Neural progenitor cell (in vitro differentiated cells): ENCODE results near the gene STRA8. TPM values are rescaled to one million over a fixed set of nuclear protein-coding genes. Genes with fewer than 3 reads are reported as not detected.
A peak's percentile ranks its signal among the peaks of the same experiment; 100 is the strongest.

Experiments
- DNase-seq: peaks from one replicate; pipeline ENCODE4 v3.0.0-alpha.2; 2016; ENCODE audit warnings: low spot score
- H2AFZ ChIP-seq: fragments of 200-600 bp; sonication (generic); replicated peaks from 2 replicates; pipeline ENCODE4 v1.6.1; 2016; ENCODE audit warnings: antibody characterized with exemption
- H3F3A ChIP-seq: fragments of 200-600 bp; sonication (generic); 2 replicates; pipeline ENCODE4 v1.6.1; 2016; ENCODE audit warnings: antibody characterized with exemption, low read depth
- H3K27ac ChIP-seq: fragments of 200-600 bp; sonication (generic); 2 replicates; pipeline ENCODE4 v1.5.1; 2016; ENCODE audit warnings: mild to moderate bottlenecking
- H3K27me3 ChIP-seq: fragments of 200-600 bp; sonication (generic); 2 replicates; pipeline ENCODE4 v1.6.1; 2016; ENCODE audit warnings: mild to moderate bottlenecking, moderate library complexity
- H3K36me3 ChIP-seq: fragments of 200-600 bp; sonication (generic); 2 replicates; pipeline ENCODE4 v1.5.1; 2016
- H3K4me1 ChIP-seq: fragments of 200-600 bp; sonication (generic); 2 replicates; pipeline ENCODE4 v1.6.1; 2016; ENCODE audit warnings: mixed run types
- H3K4me2 ChIP-seq: fragments of 200-600 bp; sonication (generic); 2 replicates; pipeline ENCODE4 v1.6.1; 2016
- H3K4me3 ChIP-seq: fragments of 200-600 bp; sonication (generic); 2 replicates; pipeline ENCODE4 v1.5.1; 2016
- H3K79me2 ChIP-seq: fragments of 200-600 bp; sonication (generic); 2 replicates; pipeline ENCODE4 v1.6.1; 2016; ENCODE audit warnings: low read depth
- H3K9ac ChIP-seq: fragments of 200-600 bp; sonication (generic); 2 replicates; pipeline ENCODE4 v1.6.1; 2016
- H3K9me3 ChIP-seq: fragments of 200-600 bp; sonication (generic); 2 replicates; pipeline ENCODE4 v1.5.1; 2016; ENCODE audit warnings: low read depth
- H4K20me1 ChIP-seq: fragments of 200-600 bp; sonication (generic); 2 replicates; pipeline ENCODE4 v1.6.1; 2016; ENCODE audit warnings: low read depth
- H3K27ac Mint-ChIP-seq: 3 replicates; pipeline ENCODE4 v1.8.0; 2021; ENCODE audit warnings: mixed read lengths
- H3K27me3 Mint-ChIP-seq: 2 replicates; pipeline ENCODE4 v1.8.0; 2022; ENCODE audit warnings: low read depth, mild to moderate bottlenecking, inconsistent platforms, moderate library complexity, mixed read lengths; ENCODE audit not compliant: insufficient read depth
- H3K36me3 Mint-ChIP-seq: 3 replicates; pipeline ENCODE4 v1.8.0; 2021; ENCODE audit warnings: mixed read lengths
- H3K4me1 Mint-ChIP-seq: 3 replicates; pipeline ENCODE4 v1.8.0; 2021; ENCODE audit warnings: mixed read lengths
- H3K4me3 Mint-ChIP-seq: 3 replicates; pipeline ENCODE4 v1.8.0; 2021; ENCODE audit warnings: mild to moderate bottlenecking, moderate library complexity, mixed read lengths
- H3K9me3 Mint-ChIP-seq: 3 replicates; pipeline ENCODE4 v1.8.0; 2020; ENCODE audit warnings: mixed read lengths
- CTCF ChIP-seq: fragments of 200-600 bp; sonication (generic); IDR thresholded peaks from 2 replicates; pipeline ENCODE4 v1.5.1; 2017; ENCODE audit warnings: antibody characterized with exemption, mild to moderate bottlenecking
- EZH2 ChIP-seq: fragments of 200-600 bp; sonication (generic); IDR thresholded peaks from 2 replicates; pipeline ENCODE4 v1.6.1; 2017; ENCODE audit warnings: antibody characterized with exemption, mild to moderate bottlenecking, moderate library complexity
- EZH2phosphoT487 ChIP-seq: fragments of 200-600 bp; sonication (generic); IDR thresholded peaks from 2 replicates; pipeline ENCODE4 v1.6.1; 2017; ENCODE audit warnings: antibody characterized with exemption
- total RNA-seq: library from RNA; depleted of rRNA; stranded (reverse); fragments of >200 nt; gene quantifications from 2 replicates; pipeline ENCODE4 v1.2.3, GENCODE V29; 2015; ENCODE audit warnings: low replicate concordance

The STRA8 gene
- total RNA-seq, 1 donor from 2014 or later: not detected

GRCh38 chr7:135258585-135258984 is 24.9 kb downstream of the STRA8 start:
- no peaks in the 10 kb centered on the region for H3K4me1 ChIP-seq
- Mint-ChIP-seq H3K27ac (no peak overlapping the region), H3K9me3 (peaks cover 2% of the 10 kb centered on the region), H3K27me3 (peaks cover 3% of the 10 kb centered on the region), H3K4me3 (no peak overlapping the region), H3K36me3 (no peaks in the 10 kb centered on the region), H3K4me1 (peaks cover 15% of the 10 kb centered on the region)
- H3K4me3 ChIP-seq: no peak overlapping the region
- H3K4me2 ChIP-seq: no peak overlapping the region
- no peaks in the 10 kb centered on the region for H3K79me2 ChIP-seq
- DNase-seq: no peak
- H3K36me3 ChIP-seq: no peaks in the 10 kb centered on the region
- no peak overlapping the region for H2AFZ ChIP-seq
- no peak overlapping the region for H3K27ac ChIP-seq
- no peak overlapping the region for H3K9ac ChIP-seq
- H3F3A ChIP-seq: no peaks in the 10 kb centered on the region
- TF ChIP-seq EZH2: no peak
- TF ChIP-seq EZH2phosphoT487: no peak
- no peak for TF ChIP-seq CTCF
- no peaks in the 10 kb centered on the region for H4K20me1 ChIP-seq
- no peaks in the 10 kb centered on the region for H3K27me3 ChIP-seq
- H3K9me3 ChIP-seq: no peaks in the 10 kb centered on the region

- no peaks in the 10 kb centered on the region for H3F3A ChIP-seq
- Mint-ChIP-seq H3K36me3 (no peaks in the 10 kb centered on the region), H3K27ac (no peak overlapping the region), H3K4me3 (no peak overlapping the region), H3K4me1 (peaks cover 15% of the 10 kb centered on the region), H3K27me3 (peaks cover 3% of the 10 kb centered on the region), H3K9me3 (peaks cover 5% of the 10 kb centered on the region)
- H3K36me3 ChIP-seq: no peaks in the 10 kb centered on the region
- no peak for TF ChIP-seq CTCF
- no peak for TF ChIP-seq EZH2phosphoT487
- no peak for TF ChIP-seq EZH2
- H3K4me1 ChIP-seq: no peaks in the 10 kb centered on the region
- H2AFZ ChIP-seq: no peak overlapping the region
- H3K4me2 ChIP-seq: no peak overlapping the region
- no peaks in the 10 kb centered on the region for H3K9me3 ChIP-seq
- no peaks in the 10 kb centered on the region for H3K79me2 ChIP-seq
- H3K4me3 ChIP-seq: no peak overlapping the region
- DNase-seq: no peak
- H3K9ac ChIP-seq: no peak overlapping the region
- no peaks in the 10 kb centered on the region for H4K20me1 ChIP-seq
- no peaks in the 10 kb centered on the region for H3K27me3 ChIP-seq
- H3K27ac ChIP-seq: no peak overlapping the region
Measured at GRCh38 chr7:135259702-135260101, 26.1 kb downstream of the STRA8 start.

- Histone ChIP-seq H3K79me2 (no peaks in the 10 kb centered on the region), H3K27me3 (no peaks in the 10 kb centered on the region), H4K20me1 (no peaks in the 10 kb centered on the region), H3K9me3 (no peaks in the 10 kb centered on the region), H3K36me3 (no peaks in the 10 kb centered on the region), H3K4me3 (no peak overlapping the region), H3F3A (no peaks in the 10 kb centered on the region), H2AFZ (no peak overlapping the region), H3K9ac (no peak overlapping the region), H3K4me2 (no peak overlapping the region), H3K27ac (no peak overlapping the region), H3K4me1 (no peaks in the 10 kb centered on the region)
- Mint-ChIP-seq H3K4me1 (peaks cover 15% of the 10 kb centered on the region), H3K36me3 (no peaks in the 10 kb centered on the region), H3K9me3 (peaks cover 5% of the 10 kb centered on the region), H3K4me3 (no peak overlapping the region), H3K27ac (peak overlapping the region; percentile 62), H3K27me3 (peaks cover 3% of the 10 kb centered on the region)
- TF ChIP-seq CTCF (no peak), EZH2phosphoT487 (no peak), EZH2 (no peak)
- DNase-seq: no peak
Measured at GRCh38 chr7:135260470-135260869, 26.8 kb downstream of the STRA8 start.
